GM21360 (cell line): ENCODE results near the gene CTDSPL2.
A peak's percentile ranks its signal among the peaks of the same experiment; 100 is the strongest.
"Not testable (repeated sequence)": the region's sequence is repeated elsewhere in the genome, so short reads cannot be mapped to it uniquely, and the experiment has no call there.

Experiments
- ATAC-seq: cut with Tn5 transposase; IDR thresholded peaks from one replicate; pipeline ENCODE4 v1.9.1; 2021; ENCODE audit warnings: mild to moderate bottlenecking, moderate library complexity; ENCODE audit not compliant: unreplicated experiment

CTDSPL2 gene

GRCh38 chr15:44482090-44482489 lies 54.7 kb downstream of the CTDSPL2 start:
- no peak for ATAC-seq

- no peak for ATAC-seq
Measured at GRCh38 chr15:44485880-44486279, 58.5 kb downstream of the CTDSPL2 start.

GRCh38 chr15:44489464-44489863 lies 62.0 kb downstream of the CTDSPL2 start:
- no peak for ATAC-seq

GRCh38 chr15:44490622-44491021 lies 63.2 kb downstream of the CTDSPL2 start:
- ATAC-seq, result no peak

GRCh38 chr15:44492040-44492439 lies 64.6 kb downstream of the CTDSPL2 start:
- ATAC-seq, result no peak

GRCh38 chr15:44492672-44493071 lies 65.2 kb downstream of the CTDSPL2 start:
- no peak for ATAC-seq

- no peak for ATAC-seq
Measured at GRCh38 chr15:44495562-44495961, 68.1 kb downstream of the CTDSPL2 start.

GRCh38 chr15:44500555-44500954 lies 73.1 kb downstream of the CTDSPL2 start:
- ATAC-seq, result no peak

- ATAC-seq, result no peak
Measured at GRCh38 chr15:44501768-44502366, 74.4 kb downstream of the CTDSPL2 start.

GRCh38 chr15:44516436-44516835 lies 89.0 kb downstream of the CTDSPL2 start:
- ATAC-seq, result no peak

GRCh38 chr15:44519537-44519936 lies 92.1 kb downstream of the CTDSPL2 start:
- ATAC-seq, result no peak

GRCh38 chr15:44525018-44525417 lies 97.6 kb downstream of the CTDSPL2 start:
- no peak for ATAC-seq

GRCh38 chr15:44527241-44527640 lies 99.8 kb downstream of the CTDSPL2 start:
- no peak for ATAC-seq

- ATAC-seq, result no peak
Measured at GRCh38 chr15:44529864-44530604, 102.6 kb downstream of the CTDSPL2 start.

GRCh38 chr15:44530653-44531052 lies 103.2 kb downstream of the CTDSPL2 start:
- ATAC-seq, result no peak

- not testable (repeated sequence) for ATAC-seq
Measured at GRCh38 chr15:44532275-44532674, 104.8 kb downstream of the CTDSPL2 start.

GRCh38 chr15:44532689-44533088 lies 105.3 kb downstream of the CTDSPL2 start:
- ATAC-seq, result no peak

GRCh38 chr15:44535092-44535491 lies 107.7 kb downstream of the CTDSPL2 start:
- no peak for ATAC-seq

- no peak for ATAC-seq
Measured at GRCh38 chr15:44535523-44536301, 108.3 kb downstream of the CTDSPL2 start.

GRCh38 chr15:44536302-44536961 lies 109.0 kb downstream of the CTDSPL2 start:
- ATAC-seq, result peak; percentile 58
